Right lung (tissue), 5 donors: ENCODE measurements around the gene CRADD. TPM values are rescaled to one million over a fixed set of nuclear protein-coding genes. Genes with fewer than 3 reads are reported as not detected.
"Not testable (repeated sequence)": the region's sequence is repeated elsewhere in the genome, so short reads cannot be mapped to it uniquely, and the experiment has no call there.

Experiments used
- DNase-seq, 2 donors: peaks; one replicate each; pipeline ENCODE4 v3.0.0-alpha.2; 2013
- polyA plus RNA-seq, 5 donors: library from polyadenylated mRNA; unstranded; fragments of 120-200 nt; gene quantifications; one replicate each; pipeline versions ENCODE4 v1.2.1 to v1.2.3, GENCODE V29; 2013; ENCODE audit warnings: inconsistent platforms in 1 of 5, low replicate concordance in 1 of 5; ENCODE audit not compliant: insufficient read length in 5 of 5, insufficient read depth in 1 of 5

Gene CRADD
- polyA plus RNA-seq, 5 donors, result 9.1 to 13.3 (median 10.4) TPM

GRCh38 chr12:93754859-93755258 is 77.7 kb downstream of the CRADD start:
- DNase-seq, result not testable (repeated sequence)

GRCh38 chr12:93756288-93756687 is 79.1 kb downstream of the CRADD start:
- DNase-seq, result no peak

DNA sequence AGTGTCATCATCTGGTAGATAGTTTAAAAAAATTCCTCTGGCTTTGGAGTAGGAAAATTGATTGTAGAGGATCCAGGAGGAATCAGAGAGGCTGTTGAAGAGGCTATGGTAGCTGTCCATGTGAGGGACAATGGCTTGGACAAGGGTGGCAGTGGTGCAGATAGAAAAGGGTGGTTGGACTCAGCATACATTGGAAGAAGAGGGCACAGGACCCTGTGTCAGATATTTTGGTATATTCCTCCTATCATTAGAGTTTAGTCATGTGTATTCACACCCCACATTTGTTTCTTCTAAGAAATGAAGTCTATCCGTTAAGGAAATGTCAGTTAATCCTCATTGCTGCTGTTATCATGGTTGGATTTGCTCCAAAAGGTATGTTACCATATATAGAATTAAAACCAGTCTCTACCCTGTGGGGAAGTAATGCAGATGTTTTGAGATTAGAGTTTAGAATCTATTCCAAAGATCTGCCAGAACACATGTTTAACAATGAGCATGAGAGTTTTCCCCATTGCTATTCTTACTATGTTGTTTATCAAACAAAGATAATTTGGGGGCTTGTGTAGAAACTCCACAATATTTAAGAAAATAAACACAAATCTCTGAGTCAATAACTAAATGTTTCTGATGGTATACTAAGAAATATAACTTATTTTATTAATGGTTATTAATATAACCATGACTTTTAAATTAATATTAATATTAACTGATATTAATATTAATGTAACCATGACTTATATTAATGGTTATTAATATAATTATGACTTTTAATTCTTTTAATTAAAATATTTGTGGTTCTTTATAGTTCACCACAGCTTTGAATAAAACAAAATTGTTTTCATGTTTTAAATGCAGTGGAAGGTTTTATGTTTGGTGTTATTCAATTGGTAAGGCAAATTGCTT is 80.9 kb downstream of the CRADD start:
- no peak for DNase-seq

DNA sequence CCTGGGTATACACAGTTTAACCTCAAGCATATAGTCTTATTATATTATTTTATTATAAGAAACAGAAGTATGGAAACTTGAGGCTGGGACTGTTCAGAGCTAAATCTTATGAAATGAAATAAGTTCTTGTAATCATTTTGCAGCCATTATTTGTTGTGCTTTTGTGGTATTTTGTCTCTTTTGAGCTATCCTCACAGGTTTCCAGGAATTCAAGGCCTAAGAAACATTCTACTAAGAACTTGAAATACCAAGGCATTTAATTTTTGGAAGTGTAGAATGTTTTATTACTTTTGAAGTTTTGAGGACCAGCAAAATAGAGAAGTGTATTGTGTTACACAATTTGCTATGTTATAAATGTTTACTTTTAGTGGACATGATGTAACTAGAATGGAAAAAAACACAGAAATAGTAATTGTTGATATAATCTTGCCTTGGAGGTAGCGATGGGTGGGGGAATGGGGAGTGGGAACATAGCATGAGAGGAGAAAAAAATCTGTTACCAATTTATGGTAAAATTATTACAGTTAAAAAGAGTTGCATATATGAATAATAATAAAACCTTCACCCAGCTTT is 81.7 kb downstream of the CRADD start:
- DNase-seq, result no peak

DNA sequence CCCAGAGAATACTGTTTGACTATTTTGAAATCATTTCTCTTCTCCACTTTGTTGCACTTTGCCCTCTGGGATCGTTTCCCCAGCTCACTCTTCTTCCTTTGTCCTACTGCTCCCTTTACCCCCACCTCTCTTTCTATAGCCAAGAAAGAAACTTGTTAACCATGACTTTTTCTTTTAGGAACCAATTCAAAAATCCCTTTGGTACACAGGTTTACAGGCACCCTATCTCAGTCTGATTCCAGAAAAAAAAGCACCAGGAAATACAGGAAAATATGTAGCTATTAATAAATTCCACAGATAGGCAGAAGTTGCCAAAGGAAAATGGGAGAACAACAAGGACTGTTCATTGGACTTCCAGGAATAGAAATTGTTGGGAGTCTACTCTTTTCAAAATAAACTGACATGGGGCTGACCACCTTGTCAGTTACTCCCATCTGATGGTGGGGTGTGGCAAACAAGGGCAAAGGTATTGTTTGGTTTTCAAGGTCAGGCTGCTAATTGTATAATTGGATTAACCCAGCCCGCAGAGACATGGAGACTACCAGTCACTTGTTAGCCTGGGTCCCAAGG is 82.4 kb downstream of the CRADD start:
- no peak for DNase-seq

DNA sequence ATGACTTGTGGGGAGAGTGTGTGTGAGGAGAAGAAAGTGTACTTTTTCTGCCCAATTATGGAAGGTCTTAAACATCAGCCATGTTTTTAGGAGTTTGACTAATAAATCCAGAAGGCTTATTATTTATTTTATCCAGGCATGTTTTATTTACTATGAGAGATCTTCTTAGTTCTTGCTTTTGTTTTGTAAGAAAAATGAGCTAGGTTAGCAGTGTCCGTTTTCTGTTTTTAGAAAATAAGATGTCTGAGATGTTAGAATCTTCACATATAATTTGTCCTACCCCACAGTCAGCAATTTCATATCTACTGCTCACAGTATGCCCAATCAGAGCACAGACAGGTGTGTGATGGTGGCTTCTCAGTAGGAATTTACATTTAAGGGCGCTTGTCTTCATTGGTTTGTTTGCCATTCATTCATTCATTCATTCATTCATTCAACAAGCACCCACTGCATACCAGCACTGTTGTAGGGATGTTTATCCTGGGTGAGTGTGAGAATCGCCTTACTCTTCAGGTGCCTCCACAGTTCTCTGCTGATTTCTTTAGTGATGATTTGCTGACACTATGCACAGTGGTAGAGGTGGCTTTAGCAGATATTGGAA is 83.2 kb downstream of the CRADD start:
- no peak for DNase-seq

DNA sequence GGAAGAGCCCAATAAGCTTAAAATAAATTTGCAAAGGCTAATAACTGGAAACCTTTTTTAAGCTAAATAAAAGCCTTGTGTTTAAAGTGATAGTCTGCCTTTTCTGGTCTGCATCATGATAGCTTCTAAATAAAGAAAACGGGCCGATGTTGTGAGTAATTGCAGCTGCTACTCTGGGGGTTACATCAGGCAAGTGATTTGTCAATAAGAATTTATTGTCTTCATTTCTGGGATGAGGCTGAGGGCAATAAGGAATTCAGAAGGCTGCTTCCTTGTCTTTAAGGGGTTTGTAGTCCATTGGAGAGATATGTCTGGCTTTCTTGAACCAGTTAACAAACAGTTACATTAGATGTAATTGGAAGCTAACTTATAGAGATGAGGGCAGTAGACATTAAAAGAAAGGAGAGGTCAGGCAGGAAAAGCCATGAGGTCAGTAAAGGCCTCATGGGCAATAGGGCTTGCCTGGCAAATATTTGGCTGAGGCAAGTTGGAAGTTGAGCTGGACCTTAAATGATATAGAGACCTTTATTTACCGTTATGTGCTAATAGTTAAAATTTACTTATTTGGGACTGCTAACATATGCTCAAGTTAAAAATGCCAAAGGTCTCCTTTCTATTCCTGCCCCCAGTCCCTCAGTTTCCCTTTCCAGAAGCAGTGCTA is 85.0 kb downstream of the CRADD start:
- no peak for DNase-seq

DNA sequence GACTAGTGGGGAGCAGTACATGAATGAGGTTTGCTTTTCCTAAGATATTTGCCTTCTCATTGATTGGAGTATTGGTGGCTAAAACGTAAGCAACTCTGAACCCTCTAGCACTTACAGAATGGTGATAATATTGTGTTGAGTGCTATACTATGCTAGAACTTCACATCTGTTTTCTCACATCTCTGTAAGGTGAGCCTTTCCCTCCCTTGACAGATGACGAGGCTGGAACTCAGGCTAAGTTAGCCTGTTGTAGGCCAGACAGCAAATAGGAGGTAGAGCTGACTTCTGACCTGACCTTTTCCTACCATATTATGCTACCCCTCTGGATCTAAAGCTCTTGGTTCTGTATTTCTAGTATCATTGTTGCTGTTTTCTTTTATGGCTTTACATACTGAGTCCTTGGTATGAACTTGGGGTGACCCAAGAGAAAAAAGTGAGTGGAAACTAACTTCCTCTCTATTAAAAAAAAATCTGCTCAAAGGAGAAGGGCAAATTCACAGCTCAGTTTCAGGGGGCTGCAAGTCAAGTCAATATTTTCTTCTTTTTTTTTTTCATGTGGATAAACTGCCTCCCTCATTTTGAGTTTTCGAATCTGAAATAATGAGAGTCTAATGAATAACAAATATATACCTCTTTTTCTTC is 85.9 kb downstream of the CRADD start:
- DNase-seq, result no peak

GRCh38 chr12:93763746-93764147 is 86.6 kb downstream of the CRADD start:
- no peak for DNase-seq

GRCh38 chr12:93766371-93766770 is 89.2 kb downstream of the CRADD start:
- DNase-seq, result no peak

GRCh38 chr12:93766796-93767523 is 89.8 kb downstream of the CRADD start:
- peak; percentile 58 to 68 for DNase-seq

- no peak for DNase-seq
Measured at GRCh38 chr12:93767524-93767863, 90.3 kb downstream of the CRADD start.

GRCh38 chr12:93772003-93772700 is 95.0 kb downstream of the CRADD start:
- no peak for DNase-seq

GRCh38 chr12:93773122-93773871 is 96.1 kb downstream of the CRADD start:
- no peak for DNase-seq

- DNase-seq, result no peak
Measured at GRCh38 chr12:93776581-93777018, 99.4 kb downstream of the CRADD start.

- DNase-seq, result no peak
Measured at GRCh38 chr12:93777254-93777653, 100.1 kb downstream of the CRADD start.

- peak; percentile 51 to 56 for DNase-seq
Measured at GRCh38 chr12:93778306-93778705, 101.1 kb downstream of the CRADD start.

DNA sequence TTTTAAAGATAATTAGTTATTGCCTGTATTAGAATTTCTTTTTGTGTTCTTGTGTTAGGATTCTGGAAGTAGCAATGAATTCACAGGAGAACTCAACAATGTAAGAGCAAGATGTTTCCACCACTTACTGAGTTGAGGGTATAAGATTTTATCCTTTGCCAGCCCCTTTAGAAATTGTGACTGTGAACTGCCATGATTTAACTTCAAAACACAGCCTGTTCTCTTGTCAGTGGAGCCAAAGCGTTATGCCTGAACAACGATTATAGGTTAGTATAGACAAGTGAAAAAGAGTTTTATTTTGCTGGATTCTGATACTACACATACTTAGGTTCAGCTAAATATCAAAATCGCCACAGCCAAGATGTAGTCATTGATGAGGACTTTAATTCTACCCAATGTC is 101.6 kb downstream of the CRADD start:
- no peak for DNase-seq

DNA sequence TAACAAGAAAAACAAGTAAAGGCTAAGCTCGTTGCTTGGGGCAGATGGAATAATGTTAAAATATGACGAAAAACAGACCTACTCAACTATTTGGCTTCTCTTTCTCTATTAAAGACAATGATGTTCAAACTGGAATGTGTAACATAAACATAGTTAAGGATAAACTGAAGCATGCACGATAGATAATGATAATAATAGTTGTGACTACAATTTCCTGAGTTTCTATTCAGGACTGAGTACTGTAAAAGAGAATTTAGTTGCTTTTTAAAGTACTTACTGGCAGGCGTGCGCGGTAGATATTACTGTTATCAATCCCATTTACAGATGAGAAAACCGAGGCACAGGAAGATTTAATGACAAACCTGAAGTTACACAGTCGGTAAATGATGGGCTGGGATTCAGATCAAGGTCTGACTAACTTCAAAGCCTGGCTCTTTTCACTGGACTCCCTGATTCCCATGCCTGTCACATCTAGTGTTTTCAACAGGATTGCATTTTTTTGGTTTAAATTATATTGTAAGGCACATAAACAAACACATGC is 103.0 kb downstream of the CRADD start:
- no peak for DNase-seq
